ENCODE results near the gene LHX2.

Gene LHX2

DNA sequence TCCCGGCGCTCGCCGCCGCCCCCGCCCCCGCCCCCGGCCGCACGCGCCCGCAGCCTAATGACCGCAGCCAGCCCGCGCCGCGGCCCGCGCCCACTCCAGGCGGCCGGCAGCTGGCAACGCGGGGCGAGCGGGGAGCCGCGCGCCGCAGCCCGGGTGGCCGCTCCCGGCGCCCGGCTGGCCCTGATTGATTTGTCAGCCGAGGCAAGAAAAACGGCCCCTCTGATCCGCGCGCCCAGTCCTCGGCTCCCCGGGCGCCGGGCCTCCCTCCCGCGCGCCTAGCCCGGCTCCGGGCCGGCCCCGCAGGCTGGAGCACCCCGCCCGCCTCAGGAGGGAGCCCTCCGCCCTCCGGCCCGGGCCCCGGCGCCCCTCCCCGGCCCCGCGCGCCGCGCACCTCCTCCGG lies 11.9 kb upstream of the LHX2 start:
- no peak for DNase-seq

GRCh38 chr9:124000161-124000783 lies 11.3 kb upstream of the LHX2 start:
- DNase-seq: no peak

DNA sequence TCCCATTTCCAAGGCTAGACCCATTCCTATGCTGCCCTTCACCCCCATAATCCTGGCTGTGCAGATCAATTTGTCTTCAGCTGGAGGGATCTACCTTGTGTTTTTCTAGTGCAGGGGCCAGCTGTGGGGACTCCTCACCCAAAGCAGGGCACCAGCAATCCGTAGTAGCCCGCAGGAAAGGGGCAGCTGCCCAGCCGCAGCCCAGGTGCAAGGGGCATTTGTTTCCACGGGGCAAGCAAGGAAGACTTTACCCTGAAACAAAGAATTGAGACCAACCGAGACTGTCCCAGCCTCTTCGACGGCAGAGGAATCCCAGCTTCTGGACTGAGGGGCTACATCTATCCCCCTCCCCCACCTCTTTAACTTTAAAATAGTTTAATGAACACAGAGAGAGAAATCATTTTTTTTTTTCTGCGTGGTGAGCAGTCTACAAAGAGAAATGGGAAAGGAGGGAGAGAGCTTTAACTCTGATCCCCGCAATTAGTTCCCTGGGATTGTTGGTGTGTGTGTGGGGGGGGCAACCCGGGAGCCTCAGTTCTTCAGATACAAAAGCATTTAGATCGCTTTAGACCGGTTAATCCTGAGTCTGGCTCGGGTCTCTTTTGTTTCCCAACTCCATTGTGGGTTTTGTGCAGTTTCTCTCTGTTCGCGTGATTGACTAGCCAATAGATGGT lies 10.6 kb upstream of the LHX2 start:
- no peak for DNase-seq

- DNase-seq: no peak
Observed at GRCh38 chr9:124001458-124001799, 10.1 kb upstream of the LHX2 start.

DNA sequence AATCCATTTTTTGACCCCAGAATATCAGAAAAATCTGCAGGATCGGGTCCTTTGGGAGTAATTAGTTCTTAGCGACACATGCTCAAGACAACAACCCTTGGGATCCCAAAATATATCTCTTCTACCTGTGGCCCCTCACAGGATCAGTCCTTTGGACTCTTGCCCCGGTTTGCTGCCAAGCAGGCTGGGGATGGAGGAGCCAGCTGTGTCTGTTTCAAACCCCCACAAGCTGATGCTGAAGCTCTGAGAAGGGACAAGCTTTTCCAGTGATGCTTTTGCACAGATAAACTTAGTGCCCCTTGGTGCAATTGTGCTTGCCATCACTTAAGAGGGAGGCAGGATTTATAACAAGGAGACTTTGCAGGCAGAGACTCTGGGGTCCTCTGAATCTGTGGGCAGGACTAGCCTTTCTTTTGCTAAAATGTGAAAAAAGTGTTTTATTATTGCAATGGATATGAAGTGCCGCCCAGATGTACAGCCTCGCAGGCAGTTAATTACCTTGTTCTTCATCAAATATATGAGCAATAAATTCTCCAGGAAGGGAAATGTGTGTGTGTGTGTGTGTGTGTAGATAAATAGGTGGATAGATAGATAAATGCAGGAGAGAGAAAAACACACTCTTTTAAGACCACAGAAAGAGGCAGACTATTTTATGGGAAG lies 9.6 kb upstream of the LHX2 start:
- no peak for DNase-seq

- no peak for DNase-seq
Observed at GRCh38 chr9:124003636-124004349, 7.8 kb upstream of the LHX2 start.

DNA sequence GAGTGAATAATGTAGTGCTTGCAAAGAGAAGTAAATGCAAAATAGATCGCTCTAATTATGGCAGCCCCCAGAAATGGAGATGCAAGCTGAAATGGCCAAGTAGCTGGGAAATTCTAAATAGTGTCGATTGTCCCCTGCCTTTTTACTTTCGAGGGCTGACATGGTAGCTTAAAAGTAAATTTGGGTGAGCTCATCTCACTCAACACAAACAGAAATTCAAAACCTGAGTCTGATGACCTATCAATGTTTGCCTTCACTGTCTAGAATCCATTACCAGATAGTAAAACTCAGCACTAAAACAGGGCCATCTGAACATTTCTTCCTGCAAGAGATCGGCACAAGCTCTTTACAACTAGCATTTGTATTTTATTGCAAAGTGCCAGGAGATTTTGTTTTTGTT lies 7.0 kb upstream of the LHX2 start:
- DNase-seq: no peak

DNA sequence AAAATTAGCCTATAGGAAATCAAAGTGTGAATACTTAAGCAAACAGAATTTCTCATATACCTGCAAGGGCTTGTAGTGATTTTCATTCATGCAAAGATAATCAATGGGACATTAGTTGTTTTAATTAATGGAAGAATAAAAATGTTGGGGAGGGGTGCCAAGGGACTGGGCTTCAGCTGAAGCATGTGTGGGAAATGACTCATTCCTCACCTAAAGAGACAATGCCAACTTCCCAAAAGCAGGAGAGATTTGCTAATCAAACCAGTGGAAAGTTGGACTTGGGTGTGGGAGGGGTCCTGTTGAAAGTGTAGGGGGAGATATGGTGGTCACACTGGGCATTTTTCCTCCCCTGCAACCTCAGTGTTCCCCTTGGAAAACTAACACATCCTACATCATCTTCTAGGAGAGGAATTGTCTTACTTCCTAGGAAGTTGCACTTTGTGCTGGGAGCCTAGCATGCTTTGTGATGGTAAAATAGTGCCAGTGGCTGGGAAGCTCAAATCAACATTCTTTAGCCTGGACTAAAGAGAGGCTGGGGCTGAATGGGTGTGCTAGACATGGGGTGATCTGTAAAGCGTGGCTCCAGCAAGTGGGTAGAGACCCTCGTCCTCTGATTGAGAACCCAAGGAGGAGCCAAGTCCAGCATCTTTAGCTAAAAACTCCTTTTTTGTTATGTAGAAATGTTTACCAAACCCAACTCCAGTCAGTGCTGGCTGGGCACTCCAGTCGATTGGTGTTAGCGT lies 6.4 kb upstream of the LHX2 start:
- no peak for DNase-seq

GRCh38 chr9:124006448-124007361 lies 4.9 kb upstream of the LHX2 start:
- no peak for DNase-seq

DNA sequence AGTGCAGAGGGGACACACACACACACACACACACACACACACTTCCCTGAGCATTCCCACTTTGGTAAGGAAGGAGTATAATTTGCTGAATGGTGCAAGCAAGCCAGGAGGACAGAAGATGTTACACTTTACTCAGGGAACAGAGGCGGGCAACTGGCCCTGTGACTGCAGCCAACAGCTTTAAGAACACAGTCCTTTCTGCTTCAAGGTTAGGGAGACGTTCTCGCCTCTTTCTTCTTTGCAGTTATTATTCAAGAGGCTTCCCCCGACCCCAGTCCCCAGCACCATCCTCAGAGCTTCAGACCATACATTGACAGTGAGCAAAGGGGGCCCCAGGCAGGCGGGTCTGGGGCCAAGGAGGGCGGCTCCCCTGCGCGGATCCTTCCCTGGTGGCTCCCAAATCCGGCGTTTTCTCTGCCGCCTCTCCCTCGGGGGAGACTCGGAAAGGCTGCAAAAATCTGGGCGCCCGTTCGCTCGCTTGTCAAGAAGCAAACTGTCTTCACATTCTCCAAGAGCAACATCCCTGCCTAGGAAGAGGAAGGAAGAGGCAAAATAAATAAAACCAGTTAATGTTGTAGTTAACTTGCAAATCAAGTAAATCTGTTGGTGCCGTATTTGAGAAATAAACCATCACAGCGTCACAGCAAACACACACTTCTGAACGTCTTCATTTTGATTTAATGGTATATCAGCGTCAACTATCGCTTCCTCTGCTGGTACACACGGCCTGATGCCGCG lies 3.8 kb upstream of the LHX2 start:
- no peak for DNase-seq

DNA sequence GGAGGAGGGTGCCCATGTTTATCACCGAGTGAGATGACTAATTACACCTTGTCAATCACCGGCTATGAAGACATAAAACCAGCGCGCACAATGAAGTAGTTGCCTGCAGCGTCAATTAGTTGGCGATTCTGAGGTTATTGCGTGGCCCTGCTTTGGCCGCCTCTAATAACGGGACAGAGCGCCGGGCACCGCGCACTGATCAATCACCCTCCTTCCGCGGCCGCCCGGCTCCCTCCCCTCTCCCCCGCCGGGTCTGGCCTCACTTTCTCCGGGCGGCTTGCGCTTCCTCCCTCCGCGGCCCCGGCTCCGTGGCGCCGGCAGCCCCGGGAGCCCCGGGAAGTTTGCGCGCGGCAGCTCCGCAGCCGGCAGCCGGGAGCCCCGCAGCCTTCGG lies 3.3 kb upstream of the LHX2 start:
- no peak for DNase-seq

GRCh38 chr9:124008694-124009530 lies 2.7 kb upstream of the LHX2 start:
- DNase-seq: no peak

GRCh38 chr9:124009531-124010217 lies 1.9 kb upstream of the LHX2 start:
- DNase-seq: no peak

GRCh38 chr9:124010303-124010664 lies 1.3 kb upstream of the LHX2 start:
- DNase-seq: no peak

DNA sequence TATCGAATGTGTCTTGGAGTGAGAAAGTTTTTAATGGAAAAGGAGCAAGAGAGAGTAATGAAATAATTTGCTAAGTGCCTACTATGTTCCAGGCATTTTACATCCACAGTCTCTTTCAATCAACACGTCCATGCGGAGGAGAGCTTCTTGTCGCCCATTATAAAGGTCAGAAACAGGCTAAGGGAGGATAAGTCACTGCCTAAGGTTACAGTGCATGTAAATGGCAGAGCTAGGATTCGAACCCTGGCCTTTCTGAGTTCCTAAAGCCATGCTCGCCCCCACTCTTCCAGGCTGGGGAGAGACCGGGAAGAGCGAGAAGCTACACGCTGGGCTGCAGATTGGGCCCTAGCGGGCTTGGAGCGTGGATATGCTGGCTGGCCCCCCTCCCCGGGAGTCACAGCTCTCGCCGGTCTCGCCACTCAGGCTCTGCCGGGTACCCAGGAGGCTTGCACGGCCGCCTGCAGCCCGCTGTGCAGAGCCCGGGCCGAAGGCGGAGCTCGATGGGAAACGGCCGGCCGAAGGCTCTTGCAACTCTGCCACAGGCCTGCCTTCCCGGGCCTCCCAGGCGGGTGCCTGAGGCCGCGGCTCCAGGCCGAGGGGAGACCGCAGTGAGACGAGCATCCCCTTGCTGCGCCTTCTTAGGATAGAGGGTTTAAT lies 775 bp upstream of the LHX2 start:
- DNase-seq: no peak

DNA sequence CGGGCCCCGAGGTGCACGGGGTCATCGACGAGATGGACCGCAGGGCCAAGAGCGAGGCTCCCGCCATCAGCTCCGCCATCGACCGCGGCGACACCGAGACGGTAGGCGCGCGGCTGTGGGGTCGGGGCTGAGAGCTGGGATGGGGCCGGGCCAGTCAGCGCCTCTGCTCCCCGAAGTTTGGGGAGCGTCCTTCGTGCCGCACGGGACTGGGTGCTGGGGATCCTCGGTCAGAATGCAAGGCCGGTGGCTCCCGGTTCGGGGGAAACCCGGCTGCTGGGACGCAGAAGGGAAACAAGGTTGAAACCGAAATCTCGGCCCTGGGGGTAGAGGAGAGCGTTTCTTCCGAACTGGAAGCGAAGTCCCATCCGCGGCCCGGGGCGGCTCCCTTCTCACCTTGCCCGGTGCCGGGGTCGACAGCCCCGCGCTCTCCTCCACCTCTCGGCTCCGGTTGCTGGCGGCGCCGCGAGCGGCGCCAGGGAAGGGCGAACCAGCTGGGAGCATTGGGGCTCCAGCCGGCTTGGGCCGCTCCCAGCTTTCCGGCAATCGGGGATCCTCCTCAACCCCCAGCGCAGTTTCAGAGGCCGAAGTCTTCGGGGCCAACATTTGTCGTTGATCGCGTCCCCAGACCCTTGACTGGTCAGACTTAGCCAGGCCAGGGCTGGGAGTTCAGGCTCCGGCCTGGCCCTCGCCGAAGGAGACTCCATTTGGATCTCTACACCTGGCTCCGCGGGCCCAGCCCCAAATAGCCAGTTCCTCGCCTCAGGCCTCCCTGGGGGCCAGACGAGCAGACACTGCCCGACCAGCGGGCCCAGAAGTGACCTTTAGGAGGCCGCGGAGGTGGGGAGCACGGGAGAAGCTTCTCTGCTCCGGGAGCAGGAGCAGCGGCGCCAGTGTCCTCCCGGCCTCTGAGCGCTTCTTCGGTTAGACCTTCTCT lies 1.1 kb downstream of the LHX2 start:
- no peak for DNase-seq

- DNase-seq: no peak
Observed at GRCh38 chr9:124013309-124014210, 2.0 kb downstream of the LHX2 start.
